OCI-LY7 (cell line): ENCODE measurements around the gene LPCAT3. TPM values are rescaled to one million over a fixed set of nuclear protein-coding genes. Genes with fewer than 3 reads are reported as not detected.

Experiments used
- BruUV-seq: library from RNA; stranded (reverse); fragments of 400-500 nt; replicated peaks from 2 replicates; lab custom pipeline; 2021; lab: Mats Ljungman, UMichigan
- CTCF ChIA-PET: fragments of 300-600 bp; sonication (Branson Sonifier 250); formaldehyde crosslinking; loops from one replicate; lab custom pipeline; 2022; ENCODE audit warnings: antibody characterized with exemption; ENCODE audit not compliant: unreplicated experiment; lab: Charles Lee
- POLR2A ChIA-PET: fragments of 300-600 bp; sonication (Branson Sonifier 250); formaldehyde crosslinking; loops from one replicate; lab custom pipeline; 2022; ENCODE audit warnings: antibody characterized with exemption; lab: Charles Lee
- DNase-seq: peaks from one replicate; pipeline ENCODE4 v3.0.0-alpha.2; 2015; ENCODE audit warnings: low spot score
- H2AFZ ChIP-seq: fragments of 200-600 bp; sonication (generic), shearing (Covaris generic); 2 replicates; pipeline ENCODE4 v1.6.1; 2014; ENCODE audit warnings: mild to moderate bottlenecking, antibody characterized with exemption, low read length, moderate library complexity
- H3K27ac ChIP-seq: fragments of 200-600 bp; sonication (generic); 2 replicates; pipeline ENCODE4 v1.5.1; 2014; ENCODE audit warnings: mixed run types, low read depth, mild to moderate bottlenecking, moderate library complexity, low read length, inconsistent platforms; ENCODE audit not compliant: poor library complexity, severe bottlenecking
- H3K36me3 ChIP-seq: fragments of 200-600 bp; sonication (generic); 2 replicates; pipeline ENCODE4 v1.6.1; 2014; ENCODE audit warnings: mild to moderate bottlenecking, antibody characterized with exemption, low read length, moderate library complexity, mixed read lengths; ENCODE audit not compliant: insufficient read depth
- H3K4me1 ChIP-seq: fragments of 200-600 bp; sonication (generic); 2 replicates; pipeline ENCODE4 v1.5.1; 2014; ENCODE audit warnings: mild to moderate bottlenecking, low read length; ENCODE audit not compliant: insufficient read depth, poor library complexity, severe bottlenecking
- H3K4me2 ChIP-seq: fragments of 200-600 bp; sonication (generic); 2 replicates; pipeline ENCODE4 v1.6.1; 2014; ENCODE audit warnings: mild to moderate bottlenecking, low read length
- H3K4me3 ChIP-seq: fragments of 200-600 bp; sonication (generic); 2 replicates; pipeline ENCODE4 v1.5.1; 2014; ENCODE audit warnings: mild to moderate bottlenecking, low read depth, low read length; ENCODE audit not compliant: poor library complexity, severe bottlenecking
- H3K79me2 ChIP-seq: fragments of 200-600 bp; sonication (generic); 2 replicates; pipeline ENCODE4 v1.6.1; 2016; ENCODE audit warnings: low read depth, mild to moderate bottlenecking, low read length, moderate library complexity, mixed read lengths; ENCODE audit not compliant: insufficient read depth
- H3K9me2 ChIP-seq: fragments of 200-600 bp; sonication (generic); 2 replicates; pipeline ENCODE4 v1.6.1; 2016; ENCODE audit warnings: mild to moderate bottlenecking, low read length, mixed read lengths; ENCODE audit not compliant: insufficient read depth
- H3K9me3 ChIP-seq: fragments of 200-600 bp; sonication (generic); 2 replicates; pipeline ENCODE4 v1.6.1; 2014; ENCODE audit warnings: mild to moderate bottlenecking, mixed run types, low read length, mixed read lengths
- H4K20me1 ChIP-seq: fragments of 200-600 bp; sonication (generic); 2 replicates; pipeline ENCODE4 v1.6.1; 2014; ENCODE audit warnings: mild to moderate bottlenecking, antibody characterized with exemption, low read length, moderate library complexity, mixed read lengths; ENCODE audit not compliant: insufficient read depth
- EZH2phosphoT487 ChIP-seq: fragments of 200-600 bp; sonication (generic); IDR thresholded peaks from 2 replicates; pipeline ENCODE4 v1.6.1; 2018; ENCODE audit warnings: low read depth, borderline replicate concordance, mild to moderate bottlenecking, mixed run types, antibody characterized with exemption, low read length, moderate library complexity, mixed read lengths
- intact Hi-C: fragments of 100-400 bp; cut with micrococcal nuclease; formaldehyde crosslinking; loops from one replicate; pipeline ENCODE4 v1.10.0; 2022; ENCODE audit not compliant: unreplicated experiment
- total RNA-seq, 2 experiments: library from RNA; depleted of rRNA in 1 of 2; stranded (reverse); fragments of >200 nt in 1 of 2; shearing (Covaris generic) in 1 of 2; gene quantifications; 2 replicates each; pipeline ENCODE4 v1.2.3, GENCODE V29; 2014 to 2022
- TF ChIP-seq, protein P1 (sequence below): fragments of 200-600 bp; sonication (generic); conservative IDR thresholded peaks from 2 replicates; pipeline ENCODE4 v1.5.1; 2014; ENCODE audit warnings: mild to moderate bottlenecking, antibody characterized with exemption, low read length, moderate library complexity, mixed read lengths

The LPCAT3 gene
- total RNA-seq, 2 experiments from 2014 or later = 17.4 to 29.7 TPM

DNA sequence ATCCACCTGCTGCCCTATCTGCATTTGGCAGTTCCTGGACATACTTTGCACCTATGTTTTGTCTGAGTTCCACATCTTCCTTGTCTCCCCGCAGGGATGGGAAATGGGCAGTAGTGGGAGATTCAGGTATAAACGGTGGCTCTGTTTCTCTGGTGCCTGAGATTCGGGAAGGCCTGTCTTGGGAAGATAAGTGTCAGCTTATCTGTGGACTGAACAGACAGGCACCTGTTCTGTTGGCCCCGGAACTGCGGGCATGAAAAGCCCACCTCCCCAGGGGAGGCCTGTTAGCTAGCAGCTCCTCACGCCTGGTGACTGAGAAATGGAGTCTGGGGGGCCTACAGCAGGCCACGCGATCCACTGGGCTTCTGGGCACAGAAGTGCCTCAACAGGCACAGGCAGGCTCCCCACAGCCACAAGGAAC lies 53.7 kb downstream of the LPCAT3 start:
- Histone ChIP-seq H3K4me1 (peaks cover 74% of the 10 kb centered on the region), H3K27ac (peak overlapping the region; percentile 64), H3K79me2 (peaks cover 22% of the 10 kb centered on the region), H2AFZ (no peak overlapping the region), H3K4me2 (peak overlapping the region; percentile 17; the same call in 1 of the 2 replicates), H3K9me2 (no peaks in the 10 kb centered on the region), H3K4me3 (no peak overlapping the region), H4K20me1 (0 out of 2 replicates have a peak, but pooled peaks cover 3% of the 10 kb centered on the region), H3K36me3 (peaks cover 59% of the 10 kb centered on the region), H3K9me3 (no peaks in the 10 kb centered on the region)
- CTCF ChIA-PET = interaction anchor here (0.7 to 10.6 kb wide), 2 partner anchors 14 to 19 kb away, joined by 3 to 110 read pairs; partner anchors contain the start of genes C12orf57, PTPN6 and RNU7-1
- no peak for DNase-seq
- no TSS peak for BruUV-seq
- TF ChIP-seq, protein P1, sequence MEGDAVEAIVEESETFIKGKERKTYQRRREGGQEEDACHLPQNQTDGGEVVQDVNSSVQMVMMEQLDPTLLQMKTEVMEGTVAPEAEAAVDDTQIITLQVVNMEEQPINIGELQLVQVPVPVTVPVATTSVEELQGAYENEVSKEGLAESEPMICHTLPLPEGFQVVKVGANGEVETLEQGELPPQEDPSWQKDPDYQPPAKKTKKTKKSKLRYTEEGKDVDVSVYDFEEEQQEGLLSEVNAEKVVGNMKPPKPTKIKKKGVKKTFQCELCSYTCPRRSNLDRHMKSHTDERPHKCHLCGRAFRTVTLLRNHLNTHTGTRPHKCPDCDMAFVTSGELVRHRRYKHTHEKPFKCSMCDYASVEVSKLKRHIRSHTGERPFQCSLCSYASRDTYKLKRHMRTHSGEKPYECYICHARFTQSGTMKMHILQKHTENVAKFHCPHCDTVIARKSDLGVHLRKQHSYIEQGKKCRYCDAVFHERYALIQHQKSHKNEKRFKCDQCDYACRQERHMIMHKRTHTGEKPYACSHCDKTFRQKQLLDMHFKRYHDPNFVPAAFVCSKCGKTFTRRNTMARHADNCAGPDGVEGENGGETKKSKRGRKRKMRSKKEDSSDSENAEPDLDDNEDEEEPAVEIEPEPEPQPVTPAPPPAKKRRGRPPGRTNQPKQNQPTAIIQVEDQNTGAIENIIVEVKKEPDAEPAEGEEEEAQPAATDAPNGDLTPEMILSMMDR = no peak
- TF ChIP-seq EZH2phosphoT487 = no peak
- POLR2A ChIA-PET = interaction anchor here (0.5 to 3.8 kb wide), 7 partner anchors 10 to 92 kb away, joined by 3 to 55 read pairs (median 4); partner anchors contain the start of genes C12orf57, RNU7-1 and SPSB2
- intact Hi-C loops = loop anchor here (1.0 to 5.0 kb wide), 3 partner anchors 20 to 92 kb away; partner anchors contain the start of genes C12orf57 and SPSB2

GRCh38 chr12:6963791-6964413 lies 54.4 kb downstream of the LPCAT3 start:
- Histone ChIP-seq H3K4me3 (no peak overlapping the region), H3K9me2 (no peaks in the 10 kb centered on the region), H3K36me3 (peaks cover 53% of the 10 kb centered on the region), H2AFZ (no peak overlapping the region), H3K4me1 (peaks cover 78% of the 10 kb centered on the region), H3K79me2 (peaks cover 15% of the 10 kb centered on the region), H3K4me2 (no peak overlapping the region), H3K9me3 (no peaks in the 10 kb centered on the region), H4K20me1 (no peaks in the 10 kb centered on the region), H3K27ac (peak overlapping the region; percentile 64)
- DNase-seq = no peak
- TF ChIP-seq EZH2phosphoT487 = no peak
- TF ChIP-seq, protein P1 = no peak
- ChIA-PET POLR2A (interaction anchor here (0.5 to 3.8 kb wide), 4 partner anchors 19 to 91 kb away, joined by 3 to 55 read pairs (median 5); partner anchors contain the start of genes C12orf57, RNU7-1 and SPSB2), CTCF (interaction anchor here (0.7 to 10.6 kb wide), 2 partner anchors 13 to 18 kb away, joined by 3 to 110 read pairs; partner anchors contain the start of genes C12orf57, PTPN6 and RNU7-1)
- intact Hi-C loops = loop anchor here (5.0 kb wide), 1 partner anchor 92 kb away; the partner anchor contains the start of gene SPSB2
- BruUV-seq = no TSS peak
